Vein endothelial cell (primary cell): ENCODE data around the gene NCMAP. TPM values are rescaled to one million over a fixed set of nuclear protein-coding genes. Genes with fewer than 3 reads are reported as not detected.

Source experiments
- small RNA-seq: library from RNA; depleted of rRNA; stranded (forward); fragments of <200 nt; gene quantifications from one replicate; pipeline ENCODE3, GENCODE V24; 2012
- total RNA-seq: library from RNA; depleted of rRNA; stranded (reverse); fragments of >200 nt; gene quantifications from 2 replicates; pipeline ENCODE4 v1.2.3, GENCODE V29; 2012

NCMAP gene
- not detected in 2 replicates for total RNA-seq

GRCh38 chr1:24555591-24556413 lies at the start of gene NCMAP:
NCMAP (plus strand) TSS chr1:24556087; CDS start chr1:24595431, 39,344 bp downstream.

GRCh38 chr1:24642481-24643362 lies 86.8 kb downstream of the NCMAP start, which contains the start of gene SRRM1:
SRRM1 (plus strand) TSS chr1:24643302; CDS start chr1:24643327, 25 bp downstream.

Small RNA genes within 50 kb of the gene (small RNA-seq; reads per million reads assigned to genes)
- not detected for gene RF00019

Other genes starting within 250 kb of the NCMAP start
- not detected in 2 replicates for gene GRHL3, start 236.7 kb upstream of the NCMAP start, total RNA-seq
- gene STPG1, start 142.3 kb upstream of the NCMAP start, total RNA-seq: 3.5 and 4.6 TPM in 2 replicates
- gene NIPAL3, start 140.3 kb upstream of the NCMAP start, total RNA-seq: 14.2 and 22.9 TPM in 2 replicates
- 4.3 and 5.2 TPM in 2 replicates for gene RCAN3, start 53.3 kb upstream of the NCMAP start, total RNA-seq
- 59.1 and 71.1 TPM in 2 replicates for gene SRRM1, start 87.2 kb downstream of the NCMAP start, total RNA-seq
- 439 and 615 TPM in 2 replicates for gene CLIC4, start 189.4 kb downstream of the NCMAP start, total RNA-seq